Muscle layer of duodenum (tissue), 2 donors: ENCODE results near the gene DDX60.
"Not testable (repeated sequence)": the region's sequence is repeated elsewhere in the genome, so short reads cannot be mapped to it uniquely, and the experiment has no call there.

Experiments
- H3K27ac ChIP-seq: one replicate; pipeline ENCODE4 v1.7.0; 2013; ENCODE audit warnings: mild to moderate bottlenecking, low read length
- H3K27me3 ChIP-seq: one replicate; pipeline ENCODE4 v1.7.0; 2013; ENCODE audit warnings: low read depth, mild to moderate bottlenecking, control low read depth, low read length
- H3K36me3 ChIP-seq, 2 donors: one replicate each; pipeline ENCODE4 v1.7.0; 2013; ENCODE audit warnings: low read length in 2 of 2, control low read depth in 1 of 2, mild to moderate bottlenecking in 1 of 2; ENCODE audit not compliant: insufficient read depth in 2 of 2, control insufficient read depth in 1 of 2
- H3K4me1 ChIP-seq, 2 donors: one replicate each; pipeline ENCODE4 v1.7.0; 2013; ENCODE audit warnings: low read length in 2 of 2, mild to moderate bottlenecking in 2 of 2, control low read depth in 1 of 2, moderate library complexity in 1 of 2; ENCODE audit not compliant: insufficient read depth in 2 of 2, control insufficient read depth in 1 of 2
- H3K4me3 ChIP-seq, 2 donors: one replicate each; pipeline ENCODE4 v1.7.0; 2013; ENCODE audit warnings: low read length in 2 of 2, low read depth in 1 of 2, mild to moderate bottlenecking in 1 of 2
- H3K9me3 ChIP-seq, 2 donors: one replicate each; pipeline ENCODE4 v1.7.0; 2013; ENCODE audit warnings: low read length in 2 of 2, control low read depth in 1 of 2, mild to moderate bottlenecking in 1 of 2; ENCODE audit not compliant: control insufficient read depth in 1 of 2
- donor health status: healthy.

Gene DDX60

DNA sequence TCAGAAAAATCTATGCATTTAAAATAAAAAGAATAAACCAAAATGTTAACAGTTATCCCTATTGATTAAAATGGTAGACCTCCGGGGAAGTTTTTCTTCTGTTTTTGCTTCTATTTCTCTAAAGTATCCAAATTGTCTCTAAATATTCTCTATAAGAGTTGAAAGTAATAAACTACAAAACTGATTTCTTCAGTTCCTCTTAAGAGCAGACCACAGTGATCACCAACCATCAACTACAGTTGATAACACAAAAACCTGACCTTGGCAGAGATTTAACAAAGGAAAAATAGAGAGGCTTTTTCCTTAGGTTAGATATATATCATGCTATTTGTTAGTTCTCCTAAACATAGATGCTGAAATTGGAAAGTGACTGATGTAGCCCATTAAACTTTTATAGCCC is 27.3 kb downstream of the DDX60 start:
- Histone ChIP-seq H3K27ac (no peak overlapping the region), H3K4me1 (no peaks in the 10 kb centered on the region), H3K9me3 (no peaks in the 10 kb centered on the region), H3K4me3 (no peak overlapping the region), H3K27me3 (no peaks in the 10 kb centered on the region), H3K36me3 (peaks cover 14 to 23% of the 10 kb centered on the region in 2 donors)

DNA sequence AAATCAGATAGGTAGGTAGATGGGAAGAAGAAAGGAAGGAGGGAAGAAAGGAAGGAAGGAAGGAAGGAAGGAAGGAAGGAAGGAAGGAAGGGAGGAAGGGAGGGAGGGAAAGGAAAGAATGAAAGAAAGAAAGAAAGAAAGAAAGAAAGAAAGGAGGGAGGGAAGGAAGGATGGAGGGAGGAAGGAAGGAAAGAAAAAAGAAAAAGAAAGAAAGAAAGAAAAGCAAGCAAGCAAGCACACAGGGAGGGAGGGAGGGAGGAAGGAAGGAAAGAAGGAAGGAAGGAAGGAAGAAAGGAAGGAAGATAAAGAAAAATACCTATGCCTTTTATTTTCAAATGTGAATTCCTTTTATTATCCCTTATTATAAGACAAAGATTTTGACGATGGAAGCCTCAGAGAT is 32.7 kb downstream of the DDX60 start:
- not testable (repeated sequence) for H3K27ac ChIP-seq, H3K4me1 ChIP-seq, H3K9me3 ChIP-seq, H3K4me3 ChIP-seq, H3K27me3 ChIP-seq
- H3K36me3 ChIP-seq = peaks cover 11 to 19% of the 10 kb centered on the region in 2 donors

DNA sequence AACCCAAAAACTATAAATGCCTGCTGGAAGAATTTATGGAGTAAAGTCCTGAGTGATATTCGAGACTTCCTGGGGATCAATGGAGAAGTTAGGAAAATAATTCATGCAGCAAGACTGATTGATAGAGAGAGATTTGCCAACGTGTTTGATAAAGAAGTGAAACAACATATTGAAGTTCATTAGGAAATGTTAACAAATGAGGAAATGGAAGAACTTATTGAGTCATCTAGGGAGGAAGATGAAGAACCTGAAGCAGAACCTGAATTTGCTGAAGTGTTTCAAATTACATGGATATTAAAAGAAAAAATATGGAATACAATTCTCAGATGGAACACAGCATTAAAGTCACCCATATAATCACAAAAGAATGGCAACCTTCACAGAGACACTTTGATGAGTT is 39.0 kb downstream of the DDX60 start:
- Histone ChIP-seq H3K4me3 (no peak overlapping the region), H3K4me1 (no peaks in the 10 kb centered on the region), H3K36me3 (peaks cover 33 to 51% of the 10 kb centered on the region in 2 donors), H3K9me3 (no peaks in the 10 kb centered on the region), H3K27ac (no peak overlapping the region), H3K27me3 (no peaks in the 10 kb centered on the region)

DNA sequence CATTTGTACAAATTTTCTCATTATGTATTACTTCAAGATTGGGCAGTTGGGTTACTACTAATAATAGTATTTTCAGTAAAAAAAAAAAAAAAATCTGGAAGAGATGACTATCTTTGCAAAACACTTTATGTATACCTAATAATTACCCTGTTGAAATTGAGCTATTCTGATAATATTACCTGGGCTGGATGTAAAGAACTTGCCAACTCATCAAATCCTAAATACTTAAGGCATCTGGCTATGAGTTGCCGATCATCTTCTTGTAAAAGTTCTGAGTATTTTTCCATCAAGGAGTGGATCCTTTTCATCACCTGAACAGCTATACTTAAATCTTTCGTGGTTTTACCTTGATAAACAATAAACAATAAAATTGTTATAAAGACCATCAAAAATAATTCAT is 42.7 kb downstream of the DDX60 start:
- H3K27ac ChIP-seq = no peak overlapping the region
- no peaks in the 10 kb centered on the region for H3K27me3 ChIP-seq
- peaks cover 50 to 63% of the 10 kb centered on the region in 2 donors for H3K36me3 ChIP-seq
- H3K9me3 ChIP-seq = no peaks in the 10 kb centered on the region
- no peaks in the 10 kb centered on the region for H3K4me1 ChIP-seq
- H3K4me3 ChIP-seq = no peak overlapping the region

DNA sequence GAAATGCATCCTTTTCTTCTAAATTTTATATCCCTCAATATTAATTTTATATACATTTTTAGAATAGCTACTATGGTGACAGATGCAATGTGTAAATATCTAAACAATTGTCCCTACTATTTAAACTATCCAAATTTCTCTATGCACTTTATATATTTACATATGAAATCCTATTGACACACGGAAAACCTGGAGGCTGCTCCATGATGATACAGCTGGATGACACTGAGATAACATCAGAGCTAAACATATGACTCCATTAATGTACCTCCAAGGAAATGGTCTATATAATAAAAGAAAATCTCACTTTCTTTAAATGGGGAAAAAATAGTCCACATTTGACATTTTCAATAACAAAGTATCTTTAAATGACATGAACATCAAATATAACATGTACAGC is 43.7 kb downstream of the DDX60 start:
- no peaks in the 10 kb centered on the region for H3K4me1 ChIP-seq
- no peak overlapping the region for H3K4me3 ChIP-seq
- H3K36me3 ChIP-seq = peaks cover 42 to 53% of the 10 kb centered on the region in 2 donors
- no peak overlapping the region for H3K27ac ChIP-seq
- no peaks in the 10 kb centered on the region for H3K27me3 ChIP-seq
- no peaks in the 10 kb centered on the region for H3K9me3 ChIP-seq

DNA sequence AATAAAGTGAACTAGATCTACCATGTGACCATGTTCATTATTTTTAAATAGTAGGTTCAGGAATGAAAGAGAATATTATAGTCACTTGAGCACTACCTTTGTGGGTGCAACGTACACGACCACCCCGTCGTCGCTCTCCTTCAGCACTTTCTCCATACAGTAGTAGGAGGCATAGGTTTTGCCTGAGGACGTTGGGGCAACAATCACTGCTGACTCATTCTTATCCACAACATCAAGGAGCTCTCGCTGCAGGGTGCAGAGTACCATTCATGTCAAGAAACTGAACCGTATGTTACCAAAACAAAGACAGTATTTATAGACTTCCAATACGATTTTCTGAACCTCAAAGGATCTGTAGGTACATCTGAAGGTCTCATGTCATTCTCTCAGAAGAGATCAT is 44.7 kb downstream of the DDX60 start:
- H3K4me1 ChIP-seq = no peaks in the 10 kb centered on the region
- no peak overlapping the region for H3K4me3 ChIP-seq
- H3K36me3 ChIP-seq = peaks cover 35 to 49% of the 10 kb centered on the region in 2 donors
- H3K9me3 ChIP-seq = no peaks in the 10 kb centered on the region
- no peak overlapping the region for H3K27ac ChIP-seq
- no peaks in the 10 kb centered on the region for H3K27me3 ChIP-seq

DNA sequence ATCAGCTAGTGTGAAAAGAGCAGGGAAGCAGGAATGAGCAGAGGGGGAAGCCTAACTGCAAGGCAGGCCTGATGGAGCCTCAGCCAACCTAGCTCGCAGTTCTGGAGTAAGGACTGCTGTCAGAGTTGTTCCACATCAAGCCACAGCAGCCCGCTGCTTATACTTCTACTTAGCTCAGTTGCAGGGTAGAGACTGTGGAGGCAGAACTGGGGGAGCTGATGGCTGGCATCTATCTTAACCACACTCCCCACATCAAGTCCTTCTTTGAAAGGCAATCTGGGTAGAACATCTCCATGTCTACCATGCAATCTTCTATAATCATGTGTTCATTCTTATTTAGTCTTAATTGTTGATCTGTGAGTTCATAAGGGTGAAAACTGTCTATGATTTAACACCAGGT is 46.1 kb downstream of the DDX60 start:
- Histone ChIP-seq H3K4me3 (no peak overlapping the region), H3K9me3 (no peaks in the 10 kb centered on the region), H3K36me3 (peaks cover 35 to 37% of the 10 kb centered on the region in 2 donors), H3K27ac (no peak overlapping the region), H3K27me3 (no peaks in the 10 kb centered on the region), H3K4me1 (no peaks in the 10 kb centered on the region)

DNA sequence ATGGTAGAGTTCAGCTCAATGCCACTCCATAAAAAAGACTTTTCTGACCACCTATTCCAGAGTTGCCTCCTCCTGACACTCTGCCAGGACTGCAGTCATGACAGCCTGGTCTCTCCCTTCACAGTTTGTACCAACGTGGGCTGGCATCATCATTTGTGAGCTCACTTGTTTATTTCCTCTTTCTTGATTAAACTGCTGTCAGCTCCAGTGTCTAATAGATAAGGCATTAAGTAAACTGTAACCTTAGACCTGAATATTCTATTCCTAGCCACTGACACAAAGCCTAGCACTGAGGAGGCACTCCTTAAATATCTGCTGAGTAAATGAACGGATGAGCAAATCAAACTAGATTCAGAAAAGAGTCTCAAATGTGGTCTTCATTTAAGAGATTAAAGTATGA is 48.7 kb downstream of the DDX60 start:
- Histone ChIP-seq H3K27ac (no peak overlapping the region), H3K9me3 (no peaks in the 10 kb centered on the region), H3K36me3 (peaks cover 38 to 39% of the 10 kb centered on the region in 2 donors), H3K27me3 (no peaks in the 10 kb centered on the region), H3K4me3 (no peak overlapping the region), H3K4me1 (no peaks in the 10 kb centered on the region)

DNA sequence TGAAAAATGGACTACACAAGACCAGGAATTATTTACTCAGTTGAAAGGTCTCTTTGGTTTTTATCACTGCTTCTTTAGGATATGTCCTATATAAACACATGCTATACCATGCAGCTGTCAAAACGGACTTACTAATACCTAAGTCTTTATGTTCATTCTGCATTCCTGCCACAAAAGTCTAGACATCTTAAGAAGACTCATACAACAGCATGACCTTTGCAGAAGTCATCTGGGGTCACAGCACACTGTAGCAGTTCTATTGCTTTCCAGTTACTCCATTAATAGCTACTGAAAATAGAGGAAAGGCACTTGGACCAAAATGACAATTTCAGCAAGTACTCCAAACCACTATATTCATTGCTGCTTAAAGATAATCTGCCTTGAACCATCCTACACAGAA is 53.2 kb downstream of the DDX60 start:
- Histone ChIP-seq H3K27me3 (no peaks in the 10 kb centered on the region), H3K9me3 (no peaks in the 10 kb centered on the region), H3K27ac (no peak overlapping the region), H3K4me3 (no peak overlapping the region), H3K36me3 (peaks cover 16 to 22% of the 10 kb centered on the region in 2 donors), H3K4me1 (no peaks in the 10 kb centered on the region)

DNA sequence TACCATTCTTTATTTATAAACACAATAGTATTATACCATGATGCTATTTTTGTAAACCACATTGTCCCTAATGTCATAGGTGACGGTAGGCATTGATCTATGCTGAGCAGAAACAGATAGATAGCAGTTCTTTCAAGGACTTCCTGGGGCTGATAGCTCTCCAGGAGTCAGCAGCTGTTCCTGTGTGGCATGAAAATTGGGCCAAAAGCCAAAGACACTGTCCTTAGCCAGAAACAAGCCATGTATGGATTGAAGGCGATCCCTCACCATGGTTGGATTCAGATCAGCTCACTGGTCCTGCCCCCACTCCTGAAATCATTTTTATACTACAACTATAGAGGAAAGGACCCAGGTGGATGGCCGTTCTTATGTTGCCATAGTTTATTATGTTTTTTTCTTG is 53.6 kb downstream of the DDX60 start:
- no peak overlapping the region for H3K4me3 ChIP-seq
- no peak overlapping the region for H3K27ac ChIP-seq
- no peaks in the 10 kb centered on the region for H3K27me3 ChIP-seq
- H3K4me1 ChIP-seq = no peaks in the 10 kb centered on the region
- H3K9me3 ChIP-seq = no peaks in the 10 kb centered on the region
- peaks cover 16 to 26% of the 10 kb centered on the region in 2 donors for H3K36me3 ChIP-seq

DNA sequence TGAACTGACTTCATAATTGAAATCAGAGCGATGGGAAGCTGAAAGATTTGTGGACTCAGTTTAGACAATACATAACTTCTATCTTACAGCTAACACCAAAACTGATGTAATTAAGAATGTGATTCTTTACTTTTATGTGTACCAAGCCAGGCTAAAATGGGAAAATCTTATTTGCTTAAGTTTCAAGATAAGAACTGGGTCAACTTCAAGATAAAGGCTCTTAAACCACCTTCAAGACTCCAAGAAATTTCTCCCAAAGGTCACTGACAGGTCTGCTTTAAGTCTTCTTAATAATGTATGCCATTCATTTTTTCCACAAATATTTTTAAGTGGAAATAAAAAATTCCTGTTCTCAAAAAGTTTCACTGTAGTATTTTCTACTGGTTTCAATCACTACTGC is 55.5 kb downstream of the DDX60 start:
- H3K36me3 ChIP-seq = peaks cover 19 to 29% of the 10 kb centered on the region in 2 donors

DNA sequence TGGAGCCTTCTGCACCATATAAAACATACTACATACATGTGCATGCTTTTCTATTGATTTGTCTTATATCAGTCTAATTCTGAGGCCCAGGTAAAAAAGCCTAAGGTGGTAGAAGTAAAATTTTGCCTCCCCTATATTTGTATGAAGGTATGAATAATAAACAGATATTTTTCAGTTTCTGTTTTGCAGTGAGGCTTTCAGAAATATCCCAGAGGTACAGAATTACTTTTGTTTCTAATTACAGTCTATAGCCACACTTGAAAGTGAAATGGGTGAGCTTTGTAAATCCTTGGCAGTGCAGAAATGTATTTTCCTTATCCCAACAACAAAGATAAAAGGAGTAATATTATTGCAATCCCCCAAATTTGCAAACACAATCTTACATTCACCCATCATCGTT is 59.5 kb downstream of the DDX60 start:
- Histone ChIP-seq H3K36me3 (peaks cover 20 to 33% of the 10 kb centered on the region in 2 donors), H3K27ac (no peak overlapping the region), H3K4me1 (no peaks in the 10 kb centered on the region), H3K9me3 (no peaks in the 10 kb centered on the region), H3K4me3 (no peak overlapping the region), H3K27me3 (no peaks in the 10 kb centered on the region)

More for the DNA sequence above, 55.5 kb downstream of the DDX60 start:
- H3K27ac ChIP-seq = no peak overlapping the region
- no peaks in the 10 kb centered on the region for H3K4me1 ChIP-seq
- H3K27me3 ChIP-seq = no peaks in the 10 kb centered on the region
- no peaks in the 10 kb centered on the region for H3K9me3 ChIP-seq
- no peak overlapping the region for H3K4me3 ChIP-seq
